EH (cell line): ENCODE data around the gene TRABD.

Source experiments
- DNase-seq: peaks from one replicate; pipeline ENCODE4 v3.0.0-alpha.2; 2015; ENCODE audit warnings: low read depth

TRABD gene

DNA sequence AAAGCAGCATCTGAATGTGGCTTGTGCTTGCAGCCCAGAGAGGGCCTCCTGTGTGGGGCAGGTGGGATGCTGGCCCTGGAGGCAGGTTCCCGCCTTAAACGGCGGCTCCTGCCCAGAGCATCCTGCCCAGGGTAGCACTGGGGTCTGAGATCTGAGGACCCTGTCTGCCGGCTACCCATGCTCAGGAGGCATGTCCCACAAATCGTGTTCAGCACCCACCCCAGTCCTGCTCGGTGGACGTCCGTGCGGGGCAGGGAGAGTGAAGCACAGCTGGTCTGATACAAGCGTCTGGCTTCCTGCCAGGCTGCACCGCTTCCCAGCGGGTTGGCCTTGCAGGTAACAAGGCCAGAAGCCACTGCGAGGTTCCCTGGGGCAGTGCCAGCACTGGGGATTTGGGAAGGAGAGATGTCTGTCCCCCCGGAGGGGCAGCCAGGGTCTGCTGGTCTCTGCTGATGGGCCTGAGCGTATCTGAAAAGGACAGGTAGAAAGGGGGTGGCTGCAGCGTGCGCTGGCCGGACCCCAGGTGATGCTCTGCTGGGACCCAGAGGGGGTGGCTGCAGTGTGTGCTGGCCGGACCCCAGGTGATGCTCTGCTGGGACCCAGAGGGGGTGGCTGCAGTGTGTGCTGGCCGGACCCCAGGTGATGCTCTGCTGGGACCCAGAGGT lies 3.6 kb downstream of the TRABD start:
- DNase-seq, result no peak

DNA sequence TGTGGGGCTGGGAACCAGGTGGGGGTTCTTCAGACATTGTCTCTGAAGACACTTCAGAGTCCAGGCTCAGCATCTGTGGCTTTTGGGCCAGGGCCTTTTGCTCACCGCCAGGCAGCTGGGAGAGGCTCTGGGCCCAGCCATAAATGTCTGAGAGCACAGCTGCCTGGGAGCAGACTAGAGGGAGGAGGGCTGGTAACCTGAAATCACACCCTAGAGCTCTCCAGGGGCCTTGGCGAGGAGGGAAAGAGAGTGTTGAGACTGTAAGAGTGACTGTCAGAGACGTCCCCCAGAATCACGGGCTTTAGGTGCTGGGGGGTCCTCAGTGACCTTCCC lies 4.1 kb downstream of the TRABD start:
- no peak for DNase-seq

DNA sequence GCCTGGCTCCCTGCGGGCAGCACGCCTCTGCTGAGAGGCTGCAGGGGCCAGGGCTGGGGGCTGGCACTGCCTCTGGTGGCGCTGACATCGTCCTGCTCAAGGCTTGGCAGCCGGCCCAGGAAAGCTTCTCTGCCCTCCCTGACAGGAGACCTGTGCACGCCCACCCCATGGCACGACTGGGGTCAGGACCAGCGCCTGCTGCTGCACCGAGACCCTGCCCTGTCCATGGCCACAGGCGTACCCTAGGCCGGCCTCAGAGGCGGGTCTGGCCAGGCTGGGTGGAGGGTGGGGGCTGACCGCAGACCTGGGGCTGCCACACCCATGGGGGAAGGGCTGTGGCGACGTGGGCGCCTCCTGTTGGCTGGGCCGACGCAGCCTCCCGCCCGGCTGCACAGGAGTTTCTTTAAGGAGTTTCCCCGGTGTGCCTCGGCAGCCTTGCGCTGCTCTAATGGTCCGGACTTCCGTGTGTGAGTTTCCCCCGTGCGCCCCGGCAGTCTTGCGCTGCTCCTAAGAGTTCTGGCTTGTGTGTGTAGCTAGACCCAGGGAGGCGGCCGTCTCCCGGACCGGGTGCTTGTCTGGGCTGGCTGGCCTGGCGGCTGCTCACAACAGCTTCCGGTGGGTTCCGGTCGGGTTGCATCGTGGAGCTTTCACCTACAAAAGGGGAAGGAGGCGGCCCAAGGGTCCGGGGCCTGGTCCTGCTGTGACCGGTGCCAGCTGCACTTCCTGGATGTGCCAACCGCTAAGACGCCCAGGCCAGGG lies 4.6 kb downstream of the TRABD start:
- peak; percentile 72 for DNase-seq

DNA sequence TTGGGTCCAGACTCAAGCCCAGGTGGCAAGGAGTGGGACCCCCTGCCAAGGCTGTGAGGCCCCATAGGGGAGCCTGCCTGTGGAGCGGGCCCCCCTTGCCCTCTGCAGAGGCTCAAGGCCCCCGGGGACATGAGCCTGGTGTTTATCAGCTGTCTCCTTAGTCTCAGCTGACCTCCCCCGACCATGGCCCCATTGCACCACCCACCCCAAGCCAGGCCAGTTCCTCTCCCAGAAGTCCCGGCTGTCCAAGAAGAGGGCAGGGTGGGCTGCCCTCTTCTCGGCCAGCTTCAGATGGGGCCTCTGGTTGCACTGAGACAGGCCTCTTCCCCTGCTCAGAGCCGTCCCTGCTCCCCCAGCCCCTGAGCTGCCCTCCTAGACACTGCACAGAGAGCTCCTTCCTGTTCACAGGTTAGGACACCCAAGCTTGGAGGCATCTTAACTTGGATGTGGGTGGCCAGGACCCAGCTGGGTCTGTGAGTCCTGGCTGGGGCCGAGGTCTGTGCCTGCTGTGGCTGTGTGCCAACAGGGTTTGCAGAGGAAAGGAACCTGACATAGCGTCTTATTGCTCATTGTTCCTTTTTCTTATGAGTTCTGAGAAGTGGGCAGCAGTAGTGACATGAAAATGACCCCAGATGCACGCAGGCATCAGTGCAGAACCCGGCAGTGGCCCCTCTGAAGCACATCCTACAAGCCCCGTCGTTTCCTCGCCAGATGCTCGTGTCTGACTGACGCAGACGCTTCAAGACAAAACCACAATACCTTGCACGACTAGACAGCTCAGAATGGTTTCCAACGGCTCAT lies 5.4 kb downstream of the TRABD start:
- DNase-seq, result no peak

DNA sequence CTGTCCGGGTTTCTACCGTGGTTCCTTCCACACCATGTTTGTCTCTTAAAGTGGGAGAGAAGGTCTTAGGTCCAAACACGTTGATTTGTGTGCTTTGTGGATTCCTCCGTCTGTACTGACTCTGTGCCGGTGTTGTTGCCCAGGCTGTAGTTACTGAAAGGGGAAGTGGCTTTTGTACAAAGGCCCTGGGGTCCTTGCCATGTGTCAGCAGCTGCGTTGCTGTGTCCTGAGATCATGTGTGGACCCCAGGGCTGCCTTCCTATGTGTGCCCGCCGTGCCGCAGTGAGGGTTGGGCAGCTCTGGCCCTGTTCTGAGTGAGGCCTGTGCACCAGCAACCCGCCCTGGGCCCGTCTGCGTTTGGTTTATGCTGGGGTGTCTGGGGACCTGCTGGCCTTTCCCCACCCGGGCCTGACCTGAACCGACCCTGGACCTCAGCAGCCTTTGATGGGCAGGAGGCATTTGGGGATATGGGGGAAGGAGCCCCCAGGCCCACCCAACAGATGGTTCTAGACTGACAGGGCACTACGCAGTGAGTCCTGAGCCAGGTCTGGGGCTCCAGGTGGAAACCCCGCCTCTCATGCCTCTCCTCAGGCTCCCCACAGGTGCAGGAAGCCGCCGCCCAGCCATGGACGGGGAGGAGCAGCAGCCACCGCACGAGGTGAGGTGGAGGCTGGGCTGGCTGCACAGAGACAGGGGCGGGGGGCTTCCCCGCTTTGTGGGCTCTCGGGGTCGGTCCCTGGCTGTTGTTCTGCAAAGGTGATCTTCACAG lies 6.9 kb downstream of the TRABD start:
- DNase-seq, result no peak

DNA sequence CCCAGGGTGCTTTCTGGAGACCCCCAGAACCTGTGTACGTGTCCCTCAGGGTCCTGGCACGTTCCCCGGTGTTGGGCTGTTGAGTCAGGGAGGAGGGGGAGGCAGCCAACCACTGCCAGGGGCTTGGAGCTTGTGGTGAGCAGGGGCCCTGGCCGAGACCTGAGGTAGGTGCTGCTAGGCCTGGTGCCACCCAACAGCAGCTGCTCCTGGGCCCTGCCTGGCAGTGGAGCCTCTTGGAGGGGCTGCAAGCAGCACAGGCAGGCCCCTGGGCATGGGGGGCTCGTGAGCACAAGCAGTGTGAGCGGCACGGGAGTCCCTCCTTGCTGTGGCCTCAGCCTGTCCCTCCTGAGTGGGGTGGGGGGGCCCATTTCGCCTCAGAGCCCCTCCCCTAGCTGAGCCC lies 7.9 kb downstream of the TRABD start:
- no peak for DNase-seq

DNA sequence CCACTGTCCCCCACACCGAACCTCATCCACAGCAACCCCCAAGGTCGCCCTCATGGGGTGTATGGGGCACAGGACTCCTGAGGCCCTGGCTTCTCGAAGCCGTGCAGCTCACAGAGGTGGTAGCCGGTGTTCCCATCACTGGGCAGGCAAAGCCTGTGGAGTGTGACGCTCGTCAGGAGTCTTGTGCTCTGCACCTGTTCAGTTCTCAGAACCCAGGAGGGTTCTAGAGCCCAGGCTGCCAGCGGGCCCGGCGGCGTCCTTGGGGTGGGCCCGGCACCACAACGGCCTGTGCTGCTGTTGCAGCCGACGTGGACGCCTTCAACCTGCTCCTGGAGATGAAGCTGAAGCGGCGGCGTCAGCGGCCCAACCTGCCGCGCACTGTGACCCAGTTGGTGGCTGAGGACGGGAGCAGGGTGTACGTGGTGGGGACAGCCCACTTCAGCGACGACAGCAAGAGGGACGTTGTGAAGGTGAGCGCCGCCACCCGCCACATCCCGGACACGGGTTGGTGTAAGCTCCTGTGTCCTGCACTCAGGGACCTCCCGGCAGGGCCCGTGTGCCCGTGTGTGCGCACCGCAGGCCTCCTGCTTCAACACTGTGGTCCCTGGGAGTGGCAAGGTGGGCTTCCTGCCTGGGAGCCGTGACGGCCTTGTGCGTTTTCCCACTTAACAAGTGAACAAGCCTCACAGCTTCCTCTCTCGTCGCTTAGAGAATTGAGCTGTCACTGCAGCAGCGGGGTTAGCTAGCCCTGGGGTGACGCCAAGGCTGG lies 8.5 kb downstream of the TRABD start:
- DNase-seq, result no peak

DNA sequence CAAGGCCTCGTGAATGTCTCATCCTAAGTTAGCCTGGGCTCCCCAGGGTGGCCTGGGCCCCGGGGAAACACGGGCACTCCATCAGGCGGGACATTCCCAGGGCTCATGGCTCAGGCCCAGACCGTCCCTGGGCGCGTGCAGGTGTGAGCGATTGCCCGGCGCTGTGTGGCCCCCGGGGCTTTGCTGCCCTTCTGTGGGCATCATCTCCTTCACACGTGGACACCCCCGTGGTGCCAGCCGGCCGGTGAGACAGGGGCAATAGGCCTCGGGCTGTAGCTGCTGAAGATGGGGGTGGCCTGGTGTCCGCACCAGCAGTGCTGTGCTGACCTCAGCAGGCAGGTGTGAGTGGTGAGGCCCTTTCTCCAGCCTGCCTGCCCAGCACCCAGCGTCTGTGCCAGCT lies 10.5 kb downstream of the TRABD start:
- DNase-seq, result no peak

DNA sequence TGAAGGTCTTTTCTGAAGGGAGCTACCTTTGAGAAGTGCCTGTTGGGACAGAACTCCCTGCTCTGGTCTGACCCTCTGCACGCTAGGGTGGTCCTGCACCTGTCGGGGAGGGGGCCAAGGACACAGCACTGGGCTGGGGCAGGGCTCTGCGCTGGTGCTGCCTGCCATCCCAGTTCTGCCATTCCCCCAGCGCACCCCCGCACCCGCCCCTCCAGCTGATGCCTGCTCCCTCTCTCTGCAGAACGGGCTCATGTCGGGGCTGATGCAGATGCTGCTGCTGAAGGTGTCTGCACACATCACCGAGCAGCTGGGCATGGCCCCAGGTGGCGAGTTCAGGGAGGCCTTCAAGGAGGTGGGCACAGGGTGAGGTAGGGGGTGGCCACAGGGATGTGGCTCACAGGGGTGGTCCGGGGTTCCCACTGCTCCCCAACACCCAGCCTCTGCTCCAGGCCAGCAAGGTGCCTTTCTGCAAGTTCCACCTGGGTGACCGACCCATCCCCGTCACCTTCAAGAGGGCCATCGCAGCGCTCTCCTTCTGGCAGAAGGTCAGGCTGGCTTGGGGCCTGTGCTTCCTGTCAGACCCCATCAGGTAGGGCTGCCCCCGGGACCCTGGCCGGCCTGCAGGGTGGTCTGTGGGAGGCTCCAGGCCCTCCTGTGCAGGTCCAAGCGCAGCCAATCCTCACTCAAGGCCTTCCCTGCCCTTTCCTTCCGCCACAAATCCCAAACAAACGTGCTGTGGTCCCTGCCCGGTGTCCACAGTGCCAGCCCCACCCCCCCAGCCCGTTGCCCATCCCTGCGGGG lies 11.5 kb downstream of the TRABD start:
- DNase-seq, result no peak

DNA sequence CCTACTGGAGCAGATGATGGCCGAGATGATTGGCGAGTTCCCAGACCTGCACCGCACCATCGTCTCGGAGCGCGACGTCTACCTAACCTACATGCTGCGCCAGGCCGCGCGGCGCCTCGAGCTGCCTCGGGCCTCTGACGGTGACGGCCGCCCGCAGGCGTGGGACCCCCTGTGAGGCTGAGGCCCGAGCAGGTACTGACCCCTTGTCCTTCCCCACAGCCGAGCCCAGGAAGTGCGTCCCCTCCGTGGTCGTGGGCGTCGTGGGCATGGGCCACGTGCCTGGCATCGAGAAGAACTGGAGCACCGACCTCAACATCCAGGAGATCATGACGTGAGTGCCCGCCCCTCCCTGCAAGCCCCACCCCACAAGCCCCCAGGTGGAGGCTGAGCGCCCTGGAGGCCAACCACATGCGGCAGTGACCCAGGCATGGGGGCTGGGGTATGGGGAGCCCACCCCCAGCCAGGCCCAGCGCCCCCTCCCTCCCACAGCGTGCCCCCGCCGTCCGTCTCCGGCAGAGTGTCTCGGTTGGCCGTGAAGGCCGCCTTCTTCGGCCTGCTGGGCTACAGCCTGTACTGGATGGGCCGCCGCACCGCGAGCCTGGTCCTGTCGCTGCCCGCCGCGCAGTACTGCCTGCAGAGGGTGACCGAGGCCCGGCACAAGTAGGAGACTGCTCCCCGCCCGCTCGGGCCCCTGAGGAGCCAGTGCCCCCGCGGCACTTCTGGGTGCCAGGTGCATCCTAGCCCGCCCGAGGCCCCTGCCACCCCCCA lies 12.3 kb downstream of the TRABD start:
- no peak for DNase-seq

DNA sequence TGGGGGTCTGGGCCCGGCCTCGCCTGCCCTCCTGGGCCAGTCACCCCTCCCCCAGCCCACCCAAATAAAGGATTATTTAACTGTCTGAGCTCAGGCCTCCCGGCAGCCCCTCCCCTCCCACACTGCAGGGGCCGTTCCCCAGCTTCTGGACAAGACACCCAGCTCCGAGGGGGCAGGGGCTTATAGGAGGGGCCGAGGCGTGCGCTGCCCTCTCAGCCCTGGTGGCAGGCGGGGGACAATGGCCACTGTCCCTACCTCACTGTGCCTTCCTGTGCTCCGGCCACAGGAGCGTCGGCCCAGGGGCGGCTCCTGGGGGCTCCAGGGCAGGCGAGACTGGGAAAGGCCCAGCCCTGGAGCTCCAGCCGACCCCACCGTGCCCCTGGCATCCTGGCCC lies 12.9 kb downstream of the TRABD start:
- DNase-seq, result no peak

DNA sequence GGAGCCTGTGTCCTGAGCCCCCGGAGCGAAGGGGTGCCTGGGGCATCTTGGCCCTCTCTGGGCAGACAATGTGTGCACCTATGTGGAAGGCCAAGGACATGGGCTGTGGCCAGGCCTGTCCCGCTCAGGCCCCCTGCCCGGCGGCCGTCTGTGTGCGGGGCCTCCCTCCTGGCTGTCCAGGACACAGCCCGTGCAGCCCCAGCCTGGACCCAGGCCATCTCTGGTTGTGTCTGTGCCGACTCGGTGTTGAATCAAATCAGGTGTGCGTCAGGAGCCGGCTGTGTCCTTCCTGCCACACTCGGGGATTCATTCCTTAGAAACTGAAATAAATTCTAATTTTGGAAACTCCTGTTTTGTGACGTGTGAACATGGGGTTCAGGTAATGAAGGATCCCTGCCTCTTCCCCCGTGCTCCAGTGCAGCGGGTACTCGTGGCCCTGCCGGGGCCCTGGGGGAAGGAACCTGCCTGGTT lies 13.6 kb downstream of the TRABD start:
- no peak for DNase-seq

DNA sequence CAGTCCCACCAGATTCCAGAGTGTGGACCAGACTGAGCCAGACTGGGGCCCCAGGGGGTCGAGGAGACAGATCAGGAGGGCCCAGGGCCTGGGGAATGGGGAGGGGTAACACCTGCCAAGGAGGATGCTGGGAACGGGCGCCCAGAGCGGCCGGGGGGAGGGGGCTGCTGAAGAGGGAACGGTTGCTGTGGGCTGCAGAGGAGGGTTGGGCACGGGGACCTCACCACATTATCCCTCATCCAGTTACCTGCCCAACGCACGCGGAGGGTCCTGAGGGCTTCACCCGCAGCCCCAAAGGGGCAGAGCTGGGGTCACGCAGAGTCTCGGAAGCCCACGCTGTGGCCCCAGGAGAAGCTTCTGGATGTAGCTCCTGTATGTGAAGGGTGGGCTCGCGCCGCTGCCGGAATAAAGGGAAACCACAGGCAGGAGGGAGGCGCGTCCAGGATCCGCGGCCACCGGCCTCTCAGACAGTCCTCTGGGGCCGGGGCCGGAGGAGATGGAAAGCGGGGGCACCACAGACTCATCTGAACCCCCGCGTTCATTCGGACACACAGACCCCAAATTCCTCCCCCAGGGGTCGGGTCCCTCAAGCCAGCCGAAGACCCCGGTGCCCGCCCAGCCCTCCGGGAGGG lies 14.2 kb downstream of the TRABD start:
- no peak for DNase-seq

DNA sequence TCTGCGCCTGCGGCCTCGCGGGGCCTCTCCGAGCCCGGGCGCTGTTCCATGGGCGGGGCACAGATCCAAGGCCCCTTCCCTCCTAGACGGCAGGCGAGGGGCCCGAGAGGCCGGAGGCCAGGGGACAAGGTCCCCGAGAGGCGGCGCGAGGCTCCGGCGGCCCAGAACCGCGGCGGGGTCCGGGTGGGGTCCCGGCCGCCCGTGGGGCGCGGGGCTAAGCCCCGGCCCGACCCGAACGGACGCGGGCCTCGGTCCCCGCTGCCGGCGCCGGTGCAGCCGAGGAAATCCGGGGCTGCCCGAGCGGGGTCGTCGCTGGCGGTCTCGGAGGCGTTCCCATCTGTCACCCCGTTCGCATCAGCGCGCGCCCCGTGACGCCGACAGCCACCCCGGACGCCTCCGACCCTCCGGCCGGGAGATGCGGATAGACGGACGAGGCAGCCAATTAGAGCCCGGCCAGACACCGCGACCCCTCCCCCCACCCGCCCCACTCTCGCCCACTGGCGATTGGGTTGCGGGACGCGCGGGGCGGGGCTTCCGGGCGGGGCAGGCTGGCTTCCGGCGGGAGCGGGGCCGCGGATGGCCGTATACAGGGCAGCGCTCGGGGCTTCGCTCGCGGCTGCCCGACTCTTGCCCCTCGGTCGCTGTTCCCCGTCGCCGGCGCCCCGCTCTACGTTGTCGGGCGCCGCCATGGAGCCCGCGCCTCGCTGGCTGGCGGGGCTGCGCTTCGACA lies 14.9 kb downstream of the TRABD start, which contains the start of gene SELENOO:
Gene SELENOO (plus strand): TSS at position 551 of the 730 bp plus-strand sequence. CDS start 26 bp downstream, at position 577.
- DNase-seq, result peak; percentile 88

DNA sequence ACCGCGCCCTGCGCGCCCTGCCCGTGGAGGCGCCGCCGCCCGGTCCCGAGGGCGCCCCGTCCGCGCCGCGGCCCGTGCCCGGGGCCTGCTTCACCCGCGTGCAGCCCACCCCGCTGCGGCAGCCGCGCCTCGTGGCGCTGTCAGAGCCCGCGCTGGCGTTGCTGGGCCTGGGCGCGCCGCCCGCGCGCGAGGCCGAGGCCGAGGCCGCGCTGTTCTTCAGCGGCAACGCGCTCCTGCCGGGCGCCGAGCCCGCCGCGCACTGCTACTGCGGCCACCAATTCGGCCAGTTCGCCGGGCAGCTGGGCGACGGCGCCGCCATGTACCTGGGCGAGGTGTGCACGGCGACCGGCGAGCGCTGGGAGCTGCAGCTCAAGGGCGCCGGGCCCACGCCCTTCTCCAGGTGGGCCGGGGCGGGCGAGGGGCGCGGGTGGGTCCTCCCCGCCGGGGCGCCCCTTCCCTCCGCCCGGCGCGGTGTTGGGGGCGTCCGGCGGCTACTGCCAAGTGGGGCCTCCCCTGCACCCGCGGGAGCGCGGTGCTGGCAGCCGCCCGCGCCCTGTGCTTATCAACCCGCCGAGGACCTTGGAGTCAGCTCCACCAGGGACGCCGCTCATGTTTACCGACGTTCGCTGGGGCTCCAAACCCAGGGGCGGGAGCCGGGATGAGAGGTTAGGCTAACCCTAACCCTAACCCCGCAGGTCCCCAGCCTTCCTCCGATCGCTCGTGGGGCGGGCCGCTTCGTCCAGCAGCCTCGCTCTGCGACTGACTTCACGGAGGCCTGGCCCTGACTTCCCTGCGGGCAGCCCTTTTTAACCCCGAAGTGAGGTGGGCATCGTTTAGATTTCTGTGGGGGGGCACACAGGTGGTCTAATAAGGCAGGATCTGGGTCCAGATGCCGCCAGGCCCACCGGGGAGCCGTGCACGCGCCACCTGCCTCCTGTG lies 15.7 kb downstream of the TRABD start:
- no peak for DNase-seq

DNA sequence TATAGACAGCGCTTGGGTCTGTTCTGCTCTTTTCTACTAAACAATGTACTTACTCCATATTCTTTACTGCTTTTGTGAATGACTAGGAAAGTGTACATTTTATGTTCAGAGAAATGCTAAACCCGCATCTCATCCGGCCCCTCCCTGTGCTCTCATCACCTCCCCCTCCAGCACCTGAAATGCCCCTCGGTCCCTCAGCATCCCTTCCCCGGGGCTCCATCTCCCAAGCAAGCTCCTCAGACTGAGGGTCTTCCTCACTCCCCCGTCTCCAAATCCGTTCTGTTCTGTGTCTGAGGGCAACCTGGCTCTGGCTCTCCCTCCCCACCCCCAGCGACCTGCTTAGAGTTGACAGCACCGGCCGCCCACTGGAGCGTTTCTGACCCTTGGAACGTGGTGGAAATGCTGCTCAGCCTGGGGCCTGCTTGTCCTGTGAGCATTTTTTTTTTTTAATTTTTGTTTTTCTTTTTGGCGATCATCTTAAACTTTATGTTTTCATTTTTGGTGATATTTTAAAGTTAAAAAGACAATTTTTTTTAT lies 16.5 kb downstream of the TRABD start:
- DNase-seq, result no peak

DNA sequence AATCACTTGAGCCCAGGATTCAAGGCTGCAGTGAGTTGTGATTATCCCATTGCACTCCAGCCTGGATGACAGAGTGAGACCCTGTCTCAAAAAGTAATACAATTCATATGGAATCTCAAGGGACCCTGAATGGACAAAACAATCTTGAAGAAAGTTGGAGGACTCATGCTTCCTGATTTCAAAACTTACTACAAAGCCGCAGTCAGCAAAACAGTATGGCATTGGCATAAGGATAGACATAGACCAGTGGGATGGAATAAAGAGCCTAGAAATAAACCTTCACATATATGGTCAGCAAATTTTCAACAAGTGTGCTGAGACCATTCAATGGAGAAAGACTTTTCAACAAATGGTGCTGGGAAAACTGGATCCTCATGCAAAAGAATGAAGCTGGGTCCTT lies 17.6 kb downstream of the TRABD start:
- DNase-seq, result no peak
